ENCODE measurements around the gene AHRR. TPM values are rescaled to one million over a fixed set of nuclear protein-coding genes. Genes with fewer than 3 reads are reported as not detected.

Gene AHRR
- total RNA-seq, 1 donor from 2014 or later, result 1.0 TPM

DNA sequence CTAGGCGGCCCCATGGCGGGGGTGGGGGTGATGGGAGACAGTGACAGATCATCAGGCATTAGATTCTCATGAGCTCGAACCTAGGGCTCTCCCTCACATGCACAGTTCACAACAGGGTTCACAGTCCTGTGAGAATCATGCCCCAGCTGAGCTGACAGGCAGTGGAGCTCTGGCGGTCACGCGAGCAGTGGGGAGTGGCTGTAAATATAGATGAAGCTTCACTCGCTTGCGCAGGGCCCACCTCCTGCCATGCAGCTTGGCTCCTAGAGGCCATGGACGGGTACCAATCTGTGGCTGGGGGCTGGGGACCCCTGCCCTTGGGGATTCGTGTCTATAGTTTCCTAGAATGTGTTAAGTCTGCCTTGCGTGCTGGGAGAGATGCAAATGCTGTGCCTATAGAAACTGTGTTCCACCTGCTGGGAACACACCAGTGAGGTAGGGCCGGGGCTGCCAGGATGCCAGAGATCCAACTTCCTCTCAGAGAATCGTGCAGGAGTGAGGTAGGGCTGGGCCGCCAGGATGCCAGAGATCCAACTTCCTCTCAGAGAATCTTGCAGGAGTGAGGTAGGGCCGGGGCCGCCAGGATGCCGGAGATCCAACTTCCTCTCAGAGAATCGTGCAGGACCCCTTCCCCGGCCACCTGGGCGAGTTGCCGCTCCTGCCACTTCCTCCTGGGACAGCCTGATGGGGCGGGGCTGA, 107.4 kb downstream of the AHRR start:
- DNase-seq (ENCODE audit: low read depth, low spot score), result no peak
- peaks cover 2% of the 10 kb centered on the region for H3K27me3 Mint-ChIP-seq (ENCODE audit: low read depth)
- peaks cover 6% of the 10 kb centered on the region for H3K36me3 Mint-ChIP-seq (ENCODE audit: low read depth)
- no peaks in the 10 kb centered on the region for H3K4me1 Mint-ChIP-seq
- H3K27ac Mint-ChIP-seq (ENCODE audit: unreplicated experiment), result no peak overlapping the region
- TF ChIP-seq, protein P1, sequence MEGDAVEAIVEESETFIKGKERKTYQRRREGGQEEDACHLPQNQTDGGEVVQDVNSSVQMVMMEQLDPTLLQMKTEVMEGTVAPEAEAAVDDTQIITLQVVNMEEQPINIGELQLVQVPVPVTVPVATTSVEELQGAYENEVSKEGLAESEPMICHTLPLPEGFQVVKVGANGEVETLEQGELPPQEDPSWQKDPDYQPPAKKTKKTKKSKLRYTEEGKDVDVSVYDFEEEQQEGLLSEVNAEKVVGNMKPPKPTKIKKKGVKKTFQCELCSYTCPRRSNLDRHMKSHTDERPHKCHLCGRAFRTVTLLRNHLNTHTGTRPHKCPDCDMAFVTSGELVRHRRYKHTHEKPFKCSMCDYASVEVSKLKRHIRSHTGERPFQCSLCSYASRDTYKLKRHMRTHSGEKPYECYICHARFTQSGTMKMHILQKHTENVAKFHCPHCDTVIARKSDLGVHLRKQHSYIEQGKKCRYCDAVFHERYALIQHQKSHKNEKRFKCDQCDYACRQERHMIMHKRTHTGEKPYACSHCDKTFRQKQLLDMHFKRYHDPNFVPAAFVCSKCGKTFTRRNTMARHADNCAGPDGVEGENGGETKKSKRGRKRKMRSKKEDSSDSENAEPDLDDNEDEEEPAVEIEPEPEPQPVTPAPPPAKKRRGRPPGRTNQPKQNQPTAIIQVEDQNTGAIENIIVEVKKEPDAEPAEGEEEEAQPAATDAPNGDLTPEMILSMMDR (conservative IDR thresholded peaks at IDR 0.05), result no peak
- H3K4me3 Mint-ChIP-seq, result no peak overlapping the region
- peaks cover 8% of the 10 kb centered on the region for H3K9me3 Mint-ChIP-seq

DNA sequence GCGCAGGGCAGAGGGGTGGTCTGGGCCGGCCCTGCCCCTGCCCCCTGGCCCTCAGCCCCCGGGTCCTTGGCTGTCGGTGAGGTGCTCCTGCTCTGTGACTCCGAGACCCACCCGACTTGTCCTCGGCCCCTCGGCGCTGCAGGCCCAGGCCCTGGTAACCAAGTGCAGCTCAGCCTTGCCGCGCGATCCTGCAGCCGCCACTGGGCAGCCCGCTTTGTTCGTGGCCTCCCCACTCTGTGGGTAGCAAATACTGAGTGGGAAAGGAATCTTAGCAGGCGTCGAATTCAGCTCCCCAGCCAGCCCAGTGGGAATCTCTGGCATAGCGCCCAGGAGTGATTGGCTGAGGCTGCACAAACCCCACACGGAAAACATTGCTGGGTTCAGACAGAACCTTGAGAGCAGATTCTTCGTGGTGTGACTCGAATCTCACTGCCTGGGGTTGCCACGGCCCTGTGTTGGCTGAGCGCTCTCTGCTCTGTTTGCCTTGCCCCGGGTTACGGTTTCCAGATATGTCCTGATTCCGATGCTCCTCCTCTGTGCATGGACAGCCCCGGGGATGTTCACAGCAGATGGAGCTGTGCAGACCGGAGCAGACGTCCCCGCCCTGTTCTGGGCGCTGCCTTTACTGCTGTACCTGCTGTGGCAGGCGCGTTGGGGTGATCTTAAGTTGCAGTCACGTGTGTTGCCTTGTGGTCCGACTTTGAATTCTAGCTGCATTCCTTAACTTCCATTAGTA, 108.1 kb downstream of the AHRR start:
- H3K4me1 Mint-ChIP-seq, result no peaks in the 10 kb centered on the region
- H3K4me3 Mint-ChIP-seq, result no peak overlapping the region
- peaks cover 2% of the 10 kb centered on the region for H3K27me3 Mint-ChIP-seq (ENCODE audit: low read depth)
- peaks cover 6% of the 10 kb centered on the region for H3K36me3 Mint-ChIP-seq (ENCODE audit: low read depth)
- TF ChIP-seq, protein P1 (conservative IDR thresholded peaks at IDR 0.05), result no peak
- H3K27ac Mint-ChIP-seq (ENCODE audit: unreplicated experiment), result no peak overlapping the region
- peaks cover 8% of the 10 kb centered on the region for H3K9me3 Mint-ChIP-seq
- no peak for DNase-seq (ENCODE audit: low read depth, low spot score)

DNA sequence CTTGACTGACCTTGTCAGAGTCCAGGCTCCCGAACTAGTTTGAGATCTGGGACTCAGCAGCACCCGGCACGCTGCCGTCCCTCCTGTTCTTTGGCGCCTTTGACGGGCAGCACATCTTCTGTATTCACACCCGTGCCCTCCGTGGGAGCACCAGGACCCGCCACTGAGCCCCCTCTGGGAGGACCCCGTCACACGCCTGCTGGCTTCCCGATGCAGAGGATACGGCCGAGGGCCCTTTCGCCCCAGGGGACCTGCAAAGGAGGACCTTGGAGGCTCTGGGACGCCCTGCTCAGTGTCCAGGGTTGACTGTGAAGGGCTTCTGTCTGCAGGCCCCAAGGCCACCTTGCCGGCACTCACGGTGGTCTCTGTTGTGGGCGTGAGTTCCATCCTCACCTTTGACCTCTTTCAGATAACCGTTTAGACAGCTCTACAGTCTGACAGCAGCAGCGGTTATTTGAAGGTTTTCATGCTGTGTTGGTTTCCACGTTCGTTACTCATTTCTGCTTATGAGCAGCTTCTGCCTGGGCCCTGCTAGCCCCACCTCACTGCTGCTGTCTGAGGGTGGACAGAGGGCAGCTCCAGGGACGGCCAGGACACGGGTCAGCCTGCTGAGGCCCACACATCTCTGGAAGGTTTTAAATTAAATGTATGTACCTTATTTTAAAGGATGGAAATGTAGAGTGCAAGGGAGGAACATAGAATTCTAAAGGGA, 108.9 kb downstream of the AHRR start:
- H3K27me3 Mint-ChIP-seq (ENCODE audit: low read depth), result peaks cover 2% of the 10 kb centered on the region
- TF ChIP-seq, protein P1 (conservative IDR thresholded peaks at IDR 0.05), result no peak
- H3K27ac Mint-ChIP-seq (ENCODE audit: unreplicated experiment), result no peak overlapping the region
- no peaks in the 10 kb centered on the region for H3K4me1 Mint-ChIP-seq
- H3K4me3 Mint-ChIP-seq, result no peak overlapping the region
- DNase-seq (ENCODE audit: low read depth, low spot score), result no peak
- H3K36me3 Mint-ChIP-seq (ENCODE audit: low read depth), result peaks cover 6% of the 10 kb centered on the region
- peaks cover 8% of the 10 kb centered on the region for H3K9me3 Mint-ChIP-seq

DNA sequence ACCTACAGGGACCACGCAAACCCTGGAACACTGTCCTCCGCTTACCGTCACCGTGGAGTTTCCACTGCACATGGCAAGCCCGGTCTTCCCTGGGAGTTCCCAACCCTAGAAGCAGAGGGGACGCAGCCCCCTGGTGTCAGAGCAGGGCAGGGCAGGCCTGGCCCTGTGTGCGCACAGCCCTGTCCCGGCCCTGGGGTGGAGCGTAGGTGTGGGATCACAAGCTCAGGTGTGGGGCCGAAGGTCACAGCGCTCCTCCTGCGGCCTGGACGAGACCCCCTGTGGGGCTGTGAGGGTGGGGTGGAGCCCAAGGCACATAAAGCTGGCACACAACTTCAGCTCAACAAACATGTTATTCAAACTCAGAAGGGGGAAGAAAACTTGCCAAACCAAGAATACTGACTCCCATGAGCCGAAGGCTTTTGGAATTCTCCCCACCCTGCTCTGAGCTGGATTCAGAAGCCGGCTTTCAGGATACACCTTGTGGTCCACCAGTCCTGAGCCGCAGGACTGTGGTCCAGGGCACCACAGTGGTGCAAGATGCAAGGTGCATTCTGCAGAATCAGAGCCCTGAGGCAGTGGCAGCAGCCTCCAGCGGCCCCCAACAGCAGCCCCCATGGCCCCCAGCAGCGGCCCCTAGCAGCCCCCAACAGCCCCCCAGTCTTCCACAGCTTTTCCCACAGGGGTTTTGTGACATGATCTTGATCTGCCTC, 109.6 kb downstream of the AHRR start:
- Mint-ChIP-seq H3K4me3 (no peak overlapping the region), H3K36me3 (ENCODE audit: low read depth) (peaks cover 6% of the 10 kb centered on the region), H3K9me3 (peaks cover 6% of the 10 kb centered on the region), H3K4me1 (no peaks in the 10 kb centered on the region), H3K27ac (ENCODE audit: unreplicated experiment) (no peak overlapping the region), H3K27me3 (ENCODE audit: low read depth) (peaks cover 2% of the 10 kb centered on the region)
- peak; percentile 69 for DNase-seq (ENCODE audit: low read depth, low spot score)
- TF ChIP-seq, protein P1 (conservative IDR thresholded peaks at IDR 0.05), result peak; percentile 80

DNA sequence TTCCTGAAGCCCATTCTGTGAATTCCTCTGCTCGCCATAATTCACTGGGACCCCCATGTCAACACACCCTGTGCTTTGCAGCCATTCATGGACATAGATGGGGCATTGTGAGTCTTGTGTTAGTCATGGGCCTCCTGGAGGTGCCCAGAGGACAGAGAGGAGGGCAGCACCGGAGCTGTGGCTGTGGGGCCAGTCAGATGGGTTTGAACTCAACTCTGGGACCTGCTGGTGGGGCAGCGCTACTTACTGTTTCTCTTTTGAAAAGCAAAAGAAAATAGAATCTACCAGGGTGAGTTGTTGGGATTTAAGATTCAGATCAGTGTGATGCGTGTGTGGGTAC, 110.2 kb downstream of the AHRR start:
- peaks cover 2% of the 10 kb centered on the region for H3K36me3 Mint-ChIP-seq (ENCODE audit: low read depth)
- H3K27ac Mint-ChIP-seq (ENCODE audit: unreplicated experiment), result no peak overlapping the region
- peaks cover under 1% of the 10 kb centered on the region for H3K9me3 Mint-ChIP-seq
- no peak overlapping the region for H3K4me3 Mint-ChIP-seq
- TF ChIP-seq, protein P1 (conservative IDR thresholded peaks at IDR 0.05), result no peak
- peaks cover 2% of the 10 kb centered on the region for H3K27me3 Mint-ChIP-seq (ENCODE audit: low read depth)
- no peak for DNase-seq (ENCODE audit: low read depth, low spot score)
- no peaks in the 10 kb centered on the region for H3K4me1 Mint-ChIP-seq

Measured in neural crest cell (in vitro differentiated cells).